Measurements from ENCODE around the gene SURF6. TPM values are rescaled to one million over a fixed set of nuclear protein-coding genes. Genes with fewer than 3 reads are reported as not detected.
"Not testable (repeated sequence)": the region's sequence is repeated elsewhere in the genome, so short reads cannot be mapped to it uniquely, and the experiment has no call there.

The SURF6 gene
- total RNA-seq, 5 donors from 2014 or later (not counting 1 experiment from before 2014, with no cell fraction given) = 18.5 to 35.0 (median 31.1) TPM

DNA sequence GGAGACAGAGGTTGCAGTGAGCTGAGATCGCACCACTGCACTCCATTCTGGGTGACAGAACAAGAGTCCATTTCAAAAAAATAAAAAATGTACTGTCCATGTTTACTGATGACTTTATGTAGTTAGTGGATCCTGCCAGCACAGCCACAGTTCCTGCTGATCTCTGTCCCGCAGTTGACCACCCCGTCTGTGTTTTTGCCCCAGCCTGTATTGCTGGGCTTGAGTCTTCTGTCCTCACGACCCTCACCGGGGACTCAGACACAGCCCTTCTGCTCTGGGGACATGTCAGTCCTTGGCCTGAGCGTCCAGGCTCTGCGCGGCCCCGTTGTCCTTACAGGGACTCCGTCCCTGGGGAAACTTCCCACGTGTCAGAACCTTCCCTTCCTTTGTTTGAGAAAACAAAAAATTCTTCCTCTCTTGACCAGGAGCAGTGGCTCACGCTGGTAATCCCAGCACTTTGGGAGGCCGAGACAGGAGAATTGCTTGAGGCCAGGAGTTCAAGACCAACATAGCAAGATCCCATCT is 14.5 kb downstream of the SURF6 start:
- ATAC-seq (replicated peaks in 1 of 4) = no peak

DNA sequence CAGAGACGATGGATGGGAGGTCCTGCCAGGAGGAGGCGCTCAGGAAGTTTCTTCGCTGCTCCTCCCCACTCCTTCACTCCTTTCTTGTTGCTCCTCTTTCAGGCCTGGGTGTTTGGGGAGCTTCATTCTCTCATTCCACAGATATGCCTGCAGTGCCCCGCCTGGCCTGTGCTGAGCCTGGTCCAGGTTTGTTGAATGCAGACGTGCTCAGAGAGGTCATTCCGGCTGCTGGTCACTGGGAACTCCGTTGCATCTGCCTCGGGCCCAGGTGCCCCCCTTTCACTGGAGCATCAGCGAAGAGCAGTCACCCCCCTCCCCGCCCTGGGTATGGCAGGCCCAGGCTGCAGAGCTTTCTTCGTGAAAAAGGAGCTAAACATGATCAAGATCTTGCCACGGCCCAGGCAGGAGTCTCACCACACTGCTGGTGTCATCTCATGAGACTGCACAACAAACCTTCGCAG is 15.5 kb downstream of the SURF6 start:
- POLR2A ChIA-PET = no interaction called here
- Mint-ChIP-seq H3K4me3 (no peak overlapping the region), H3K27me3 (peaks cover 0 to 3% of the 10 kb centered on the region in 2 donors), H3K27ac (no peak overlapping the region), H3K36me3 (no peaks in the 10 kb centered on the region), H3K4me1 (no peaks in the 10 kb centered on the region), H3K9me3 (no peaks in the 10 kb centered on the region)
- Histone ChIP-seq H3K9me3 (no peaks in the 10 kb centered on the region), H3K27me3 (replicated peaks in 1 of 2; ENCODE audit: control insufficient read depth in 2 of 2, extremely low read depth in 1 of 2, insufficient read depth in 2 of 2, low read length in 1 of 2) (peaks cover 0 to 32% of the 10 kb centered on the region in 2 experiments), H3K36me3 (ENCODE audit: control insufficient read depth in 2 of 2, extremely low read depth in 1 of 2, insufficient read depth in 1 of 2, low read length in 1 of 2) (no peaks in the 10 kb centered on the region), H3K4me1 (ENCODE audit: control insufficient read depth in 1 of 2, extremely low read depth in 1 of 2, insufficient read depth in 2 of 2, low read length in 2 of 2) (no peaks in the 10 kb centered on the region), H3K27ac (ENCODE audit: low read length) (no peak overlapping the region), H3K4me3 (ENCODE audit: control insufficient read depth in 1 of 2, extremely low read depth in 1 of 2, low read length in 1 of 2) (no peak overlapping the region)
- ATAC-seq (replicated peaks in 1 of 4) (no peak), DNase-seq (no peak)
- WGBS (ENCODE audit: insufficient coverage) = 87% methylated on average over 10 of the region's 13 CpGs
- CTCF ChIA-PET = no interaction called here

More for the DNA sequence above, 14.5 kb downstream of the SURF6 start:
- no peaks in the 10 kb centered on the region for H3K36me3 Mint-ChIP-seq
- H3K27ac Mint-ChIP-seq = no peak overlapping the region
- no peaks in the 10 kb centered on the region for H3K9me3 ChIP-seq
- H3K4me3 ChIP-seq (ENCODE audit: control insufficient read depth in 1 of 2, extremely low read depth in 1 of 2, low read length in 1 of 2) = no peak overlapping the region
- H3K9me3 Mint-ChIP-seq = no peaks in the 10 kb centered on the region
- no peaks in the 10 kb centered on the region for H3K4me1 ChIP-seq (ENCODE audit: control insufficient read depth in 1 of 2, extremely low read depth in 1 of 2, insufficient read depth in 2 of 2, low read length in 2 of 2)
- H3K27me3 ChIP-seq (replicated peaks in 1 of 2; ENCODE audit: control insufficient read depth in 2 of 2, extremely low read depth in 1 of 2, insufficient read depth in 2 of 2, low read length in 1 of 2) = peaks cover 0 to 32% of the 10 kb centered on the region in 2 experiments
- POLR2A ChIA-PET = no interaction called here
- CTCF ChIA-PET = no interaction called here
- no peaks in the 10 kb centered on the region for H3K36me3 ChIP-seq (ENCODE audit: control insufficient read depth in 2 of 2, extremely low read depth in 1 of 2, insufficient read depth in 1 of 2, low read length in 1 of 2)
- 90% methylated on average over 4 of the region's 13 CpGs for WGBS (ENCODE audit: insufficient coverage)
- H3K27ac ChIP-seq (ENCODE audit: low read length) = no peak overlapping the region
- H3K4me3 Mint-ChIP-seq = no peak overlapping the region
- DNase-seq = no peak
- H3K4me1 Mint-ChIP-seq = no peaks in the 10 kb centered on the region
- H3K27me3 Mint-ChIP-seq = peaks cover 0 to 3% of the 10 kb centered on the region in 2 donors

- H3K9me3 Mint-ChIP-seq; H3K36me3 ChIP-seq (ENCODE audit: control insufficient read depth in 2 of 2, extremely low read depth in 1 of 2, insufficient read depth in 1 of 2, low read length in 1 of 2); H3K27me3 Mint-ChIP-seq; H3K4me1 ChIP-seq (ENCODE audit: control insufficient read depth in 1 of 2, extremely low read depth in 1 of 2, insufficient read depth in 2 of 2, low read length in 2 of 2); ATAC-seq (replicated peaks in 1 of 4); CTCF ChIA-PET; H3K36me3 Mint-ChIP-seq; H3K27ac ChIP-seq (ENCODE audit: low read length); POLR2A ChIA-PET; DNase-seq; H3K4me1 Mint-ChIP-seq; H3K27ac Mint-ChIP-seq; H3K4me3 Mint-ChIP-seq; H3K9me3 ChIP-seq; H3K4me3 ChIP-seq (ENCODE audit: control insufficient read depth in 1 of 2, extremely low read depth in 1 of 2, low read length in 1 of 2): not testable (repeated sequence)
- H3K27me3 ChIP-seq (replicated peaks in 1 of 2; ENCODE audit: control insufficient read depth in 2 of 2, extremely low read depth in 1 of 2, insufficient read depth in 2 of 2, low read length in 1 of 2) = peaks cover 0 to 23% of the 10 kb centered on the region in 2 experiments
- WGBS (ENCODE audit: insufficient coverage) = 76% methylated on average over 2 of the region's 13 CpGs
Observed at GRCh38 chr9:133317551-133317950, 18.4 kb downstream of the SURF6 start.

GRCh38 chr9:133315997-133316396 is 20.0 kb downstream of the SURF6 start:
- no CpG with 5 or more reads among the region's 2 CpGs for WGBS (ENCODE audit: insufficient coverage)
- Mint-ChIP-seq H3K9me3 (no peaks in the 10 kb centered on the region), H3K27me3 (peaks cover 0 to 3% of the 10 kb centered on the region in 2 donors), H3K27ac (no peak overlapping the region), H3K4me1 (no peaks in the 10 kb centered on the region), H3K4me3 (no peak overlapping the region), H3K36me3 (no peaks in the 10 kb centered on the region)
- ChIA-PET CTCF (no interaction called here), POLR2A (no interaction called here)
- ATAC-seq (replicated peaks in 1 of 4) (no peak), DNase-seq (no peak)
- no peaks in the 10 kb centered on the region for H3K36me3 ChIP-seq (ENCODE audit: control insufficient read depth in 2 of 2, extremely low read depth in 1 of 2, insufficient read depth in 1 of 2, low read length in 1 of 2)
- H3K27ac ChIP-seq (ENCODE audit: low read length) = no peak overlapping the region
- no peaks in the 10 kb centered on the region for H3K4me1 ChIP-seq (ENCODE audit: control insufficient read depth in 1 of 2, extremely low read depth in 1 of 2, insufficient read depth in 2 of 2, low read length in 2 of 2)
- H3K9me3 ChIP-seq = no peaks in the 10 kb centered on the region
- peaks cover 0 to 14% of the 10 kb centered on the region in 2 experiments for H3K27me3 ChIP-seq (replicated peaks in 1 of 2; ENCODE audit: control insufficient read depth in 2 of 2, extremely low read depth in 1 of 2, insufficient read depth in 2 of 2, low read length in 1 of 2)
- H3K4me3 ChIP-seq (ENCODE audit: control insufficient read depth in 1 of 2, extremely low read depth in 1 of 2, low read length in 1 of 2) = no peak overlapping the region

DNA sequence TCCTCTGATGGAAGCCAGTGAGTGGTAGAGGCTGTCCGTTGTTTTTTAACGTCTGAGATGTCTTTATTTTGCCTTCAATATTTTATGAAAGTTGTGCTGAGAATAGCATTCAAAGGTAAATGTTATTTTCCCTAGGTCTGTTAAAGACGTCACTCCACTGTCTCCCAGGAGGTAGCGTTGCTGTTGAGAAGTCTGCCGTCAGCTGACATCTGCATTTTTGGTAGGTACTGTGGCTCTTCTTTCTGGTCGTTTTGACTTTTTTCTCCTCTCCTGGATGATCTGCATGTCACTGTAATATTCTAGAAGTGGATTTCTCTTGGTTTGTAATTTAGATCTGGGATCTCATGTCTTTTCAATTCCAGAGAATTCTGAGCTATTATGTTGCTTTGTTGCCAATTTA is 26.4 kb downstream of the SURF6 start:
- Mint-ChIP-seq H3K36me3 (no peaks in the 10 kb centered on the region), H3K9me3 (no peaks in the 10 kb centered on the region), H3K4me3 (no peak overlapping the region), H3K27me3 (peaks cover 27 to 29% of the 10 kb centered on the region in 2 donors), H3K27ac (no peak overlapping the region), H3K4me1 (no peaks in the 10 kb centered on the region)
- DNase-seq = no peak
- 80% methylated on average over 2 of the region's 6 CpGs for WGBS (ENCODE audit: insufficient coverage)
- no peak overlapping the region for H3K4me3 ChIP-seq (ENCODE audit: control insufficient read depth in 1 of 2, extremely low read depth in 1 of 2, low read length in 1 of 2)
- POLR2A ChIA-PET = no interaction called here
- H3K4me1 ChIP-seq (ENCODE audit: control insufficient read depth in 1 of 2, extremely low read depth in 1 of 2, insufficient read depth in 2 of 2, low read length in 2 of 2) = no peaks in the 10 kb centered on the region
- H3K27ac ChIP-seq (ENCODE audit: low read length) = no peak overlapping the region
- H3K9me3 ChIP-seq = no peaks in the 10 kb centered on the region
- H3K27me3 ChIP-seq (replicated peaks in 1 of 2; ENCODE audit: control insufficient read depth in 2 of 2, extremely low read depth in 1 of 2, insufficient read depth in 2 of 2, low read length in 1 of 2) = peaks cover 0 to 12% of the 10 kb centered on the region in 2 experiments
- no peak for ATAC-seq (replicated peaks in 1 of 4)
- CTCF ChIA-PET = no interaction called here
- H3K36me3 ChIP-seq (ENCODE audit: control insufficient read depth in 2 of 2, extremely low read depth in 1 of 2, insufficient read depth in 1 of 2, low read length in 1 of 2) = no peaks in the 10 kb centered on the region

DNA sequence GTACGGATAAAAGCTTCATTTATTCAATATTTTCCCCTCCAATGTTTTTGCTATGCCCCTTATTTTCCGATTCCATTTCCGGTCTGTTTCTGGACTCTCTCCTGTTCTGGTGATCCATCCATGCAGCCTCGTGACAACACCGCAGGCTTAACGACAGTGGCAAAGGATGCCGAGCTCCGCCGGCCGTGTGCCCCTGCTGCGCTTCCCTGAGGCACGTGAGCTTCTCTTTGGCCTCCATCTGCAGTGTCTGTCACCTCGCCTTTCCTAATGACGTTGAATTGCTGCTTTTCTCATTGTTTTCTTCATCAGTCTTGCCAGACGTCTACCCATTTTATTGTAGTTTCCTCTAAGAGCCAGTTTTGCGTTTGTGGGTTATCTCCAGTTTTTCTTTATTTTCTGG is 28.7 kb downstream of the SURF6 start:
- Histone ChIP-seq H3K4me3 (ENCODE audit: control insufficient read depth in 1 of 2, extremely low read depth in 1 of 2, low read length in 1 of 2) (no peak overlapping the region), H3K9me3 (no peaks in the 10 kb centered on the region), H3K27ac (ENCODE audit: low read length) (no peak overlapping the region), H3K4me1 (ENCODE audit: control insufficient read depth in 1 of 2, extremely low read depth in 1 of 2, insufficient read depth in 2 of 2, low read length in 2 of 2) (no peaks in the 10 kb centered on the region), H3K36me3 (ENCODE audit: control insufficient read depth in 2 of 2, extremely low read depth in 1 of 2, insufficient read depth in 1 of 2, low read length in 1 of 2) (no peaks in the 10 kb centered on the region), H3K27me3 (replicated peaks in 1 of 2; ENCODE audit: control insufficient read depth in 2 of 2, extremely low read depth in 1 of 2, insufficient read depth in 2 of 2, low read length in 1 of 2) (peaks cover 0 to 12% of the 10 kb centered on the region in 2 experiments)
- ATAC-seq (replicated peaks in 1 of 4) = no peak
- Mint-ChIP-seq H3K36me3 (no peaks in the 10 kb centered on the region), H3K4me3 (no peak overlapping the region), H3K27ac (no peak overlapping the region), H3K27me3 (peaks cover 27 to 29% of the 10 kb centered on the region in 2 donors), H3K9me3 (no peaks in the 10 kb centered on the region), H3K4me1 (no peaks in the 10 kb centered on the region)
- POLR2A ChIA-PET = no interaction called here
- CTCF ChIA-PET = no interaction called here
- 75% methylated on average over 13 of the region's 16 CpGs for WGBS (ENCODE audit: insufficient coverage)
- DNase-seq = no peak

Data from T-cell (primary cell).